NCI-H524 (cell line): Measurements from ENCODE around the gene ATG16L1.

Experiments used
- DNase-seq, 2 experiments: peaks; one replicate each; lab custom pipeline; 2025; lab: John Stamatoyannopoulos, UW

ATG16L1 gene

GRCh38 chr2:233260661-233261060 lies 9.2 kb downstream of the ATG16L1 start:
- DNase-seq, result no peak

GRCh38 chr2:233261819-233262555 lies 10.5 kb downstream of the ATG16L1 start:
- no peak for DNase-seq

- no peak for DNase-seq
These were observed 11.1 kb downstream of the ATG16L1 start for GRCh38 chr2:233262562-233262961.

- no peak for DNase-seq
These were observed 11.6 kb downstream of the ATG16L1 start for GRCh38 chr2:233263045-233263570.

GRCh38 chr2:233264667-233265066 lies 13.2 kb downstream of the ATG16L1 start:
- DNase-seq, result no peak

GRCh38 chr2:233265899-233266431 lies 14.5 kb downstream of the ATG16L1 start:
- no peak for DNase-seq

- no peak for DNase-seq
These were observed 15.0 kb downstream of the ATG16L1 start for GRCh38 chr2:233266481-233266880.

GRCh38 chr2:233267516-233268245 lies 16.2 kb downstream of the ATG16L1 start:
- DNase-seq, result no peak

GRCh38 chr2:233270366-233270765 lies 18.9 kb downstream of the ATG16L1 start:
- no peak for DNase-seq

GRCh38 chr2:233270951-233271350 lies 19.5 kb downstream of the ATG16L1 start:
- no peak for DNase-seq

GRCh38 chr2:233271693-233272092 lies 20.2 kb downstream of the ATG16L1 start:
- no peak for DNase-seq

- no peak for DNase-seq
These were observed 21.6 kb downstream of the ATG16L1 start for GRCh38 chr2:233273120-233273519.

- no peak for DNase-seq
These were observed 23.8 kb downstream of the ATG16L1 start for GRCh38 chr2:233275223-233275622.

- no peak for DNase-seq
These were observed 27.4 kb downstream of the ATG16L1 start for GRCh38 chr2:233278921-233279320.

- no peak for DNase-seq
These were observed 28.7 kb downstream of the ATG16L1 start for GRCh38 chr2:233280114-233280693.

- DNase-seq, result no peak
These were observed 30.1 kb downstream of the ATG16L1 start for GRCh38 chr2:233281553-233281952.

- no peak for DNase-seq
These were observed 30.6 kb downstream of the ATG16L1 start for GRCh38 chr2:233281992-233282603.

- DNase-seq, result no peak
These were observed 34.4 kb downstream of the ATG16L1 start for GRCh38 chr2:233285921-233286320.

- no peak for DNase-seq
These were observed 36.4 kb downstream of the ATG16L1 start for GRCh38 chr2:233287871-233288270.

- no peak for DNase-seq
These were observed 37.2 kb downstream of the ATG16L1 start for GRCh38 chr2:233288663-233289062.

- no peak for DNase-seq
These were observed 38.2 kb downstream of the ATG16L1 start for GRCh38 chr2:233289648-233290047.
